Body of pancreas (tissue), 4 donors: Measurements from ENCODE around the gene IFT25.

ENCODE experiments used
- POLR2A ChIP-seq, 3 donors: fragments of 450-650 bp; IDR thresholded peaks; one replicate each; pipeline ENCODE4 v1.6.1; 2016; ENCODE audit warnings: antibody characterized with exemption in 3 of 3, mild to moderate bottlenecking in 2 of 3
- TF ChIP-seq, protein P1 (sequence below), 7 experiments: fragments of 450-650 bp in 4 of 7; fragments of 200-600 bp in 3 of 7; sonication (generic) in 3 of 7; IDR thresholded peaks; one replicate each; pipeline ENCODE4 v1.5.1; 2016 to 2019; ENCODE audit warnings: antibody characterized with exemption in 7 of 7

DNA sequence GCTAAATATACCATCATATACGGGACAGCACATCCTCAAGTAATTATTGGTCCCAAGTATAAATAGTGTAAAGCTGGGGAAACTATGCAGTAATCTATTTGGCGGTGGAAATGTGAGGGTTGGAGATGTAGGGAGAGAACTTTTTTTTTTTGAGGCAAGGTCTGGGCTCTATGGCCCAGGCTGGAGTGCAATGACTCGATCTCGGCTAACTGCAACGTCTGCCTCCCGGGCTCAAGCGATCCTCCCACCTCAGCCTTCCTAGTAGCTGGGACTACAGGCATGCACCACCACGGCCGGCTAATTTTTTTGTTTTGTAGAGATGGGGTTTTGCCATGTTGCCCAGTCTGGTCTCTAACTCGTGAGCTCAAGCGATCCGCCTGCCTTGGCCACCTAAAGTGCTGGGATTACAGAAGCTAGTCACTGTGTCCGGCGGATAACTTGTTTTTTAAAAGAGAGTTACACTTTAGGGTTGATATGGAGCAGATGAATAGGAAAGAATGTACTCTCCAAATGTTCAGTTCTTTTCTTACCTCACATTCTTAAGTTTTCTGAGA lies 1.9 kb downstream of the IFT25 start:
- TF ChIP-seq, protein P1, sequence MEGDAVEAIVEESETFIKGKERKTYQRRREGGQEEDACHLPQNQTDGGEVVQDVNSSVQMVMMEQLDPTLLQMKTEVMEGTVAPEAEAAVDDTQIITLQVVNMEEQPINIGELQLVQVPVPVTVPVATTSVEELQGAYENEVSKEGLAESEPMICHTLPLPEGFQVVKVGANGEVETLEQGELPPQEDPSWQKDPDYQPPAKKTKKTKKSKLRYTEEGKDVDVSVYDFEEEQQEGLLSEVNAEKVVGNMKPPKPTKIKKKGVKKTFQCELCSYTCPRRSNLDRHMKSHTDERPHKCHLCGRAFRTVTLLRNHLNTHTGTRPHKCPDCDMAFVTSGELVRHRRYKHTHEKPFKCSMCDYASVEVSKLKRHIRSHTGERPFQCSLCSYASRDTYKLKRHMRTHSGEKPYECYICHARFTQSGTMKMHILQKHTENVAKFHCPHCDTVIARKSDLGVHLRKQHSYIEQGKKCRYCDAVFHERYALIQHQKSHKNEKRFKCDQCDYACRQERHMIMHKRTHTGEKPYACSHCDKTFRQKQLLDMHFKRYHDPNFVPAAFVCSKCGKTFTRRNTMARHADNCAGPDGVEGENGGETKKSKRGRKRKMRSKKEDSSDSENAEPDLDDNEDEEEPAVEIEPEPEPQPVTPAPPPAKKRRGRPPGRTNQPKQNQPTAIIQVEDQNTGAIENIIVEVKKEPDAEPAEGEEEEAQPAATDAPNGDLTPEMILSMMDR (IDR thresholded peaks at IDR 0.05): no peak
- TF ChIP-seq POLR2A (IDR thresholded peaks at IDR 0.05): no peak
